Peyer's patch (tissue), 4 donors: ENCODE results near the gene ARHGAP26.

Experiments
- CTCF ChIP-seq, 6 experiments: fragments of 450-650 bp in 4 of 6; fragments of 200-600 bp in 2 of 6; sonication (generic) in 1 of 6; IDR thresholded peaks; one replicate each; pipeline ENCODE4 v1.5.1; 2017 to 2019; ENCODE audit warnings: antibody characterized with exemption in 6 of 6, mild to moderate bottlenecking in 3 of 6, moderate library complexity in 1 of 6
- POLR2A ChIP-seq, 2 donors: fragments of 450-650 bp; IDR thresholded peaks; one replicate each; pipeline ENCODE4 v1.5.1; 2017; ENCODE audit warnings: antibody characterized with exemption in 2 of 2, mild to moderate bottlenecking in 2 of 2, moderate library complexity in 2 of 2

DNA sequence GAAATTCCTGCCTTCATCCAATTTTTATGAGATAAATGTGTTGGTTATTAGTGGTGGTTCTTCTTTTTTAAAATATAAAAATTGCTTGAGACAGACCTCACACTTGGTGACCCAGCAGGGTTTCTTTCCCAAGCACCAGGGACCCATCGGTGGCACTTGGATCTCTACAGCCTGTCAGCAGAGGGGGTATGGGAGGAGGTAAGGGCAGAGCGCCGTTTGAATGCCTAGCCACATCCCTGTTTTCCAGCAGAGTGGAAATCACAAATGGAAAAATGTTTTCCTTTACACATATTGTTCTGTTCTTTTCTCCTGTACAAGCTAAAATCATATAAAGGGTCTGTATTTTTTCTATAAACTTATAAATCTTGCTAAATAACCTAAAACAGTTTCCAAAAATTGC, 385.3 kb downstream of the ARHGAP26 start:
- TF ChIP-seq POLR2A (IDR thresholded peaks at IDR 0.05), result no peak
- TF ChIP-seq CTCF (IDR thresholded peaks at IDR 0.05), result no peak
